Ramos (cell line): ENCODE measurements around the gene CNOT4.
"Not testable (repeated sequence)": the region's sequence is repeated elsewhere in the genome, so short reads cannot be mapped to it uniquely, and the experiment has no call there.

Experiments
- in situ Hi-C: fragments of 300-500 bp; cut with MboI; formaldehyde crosslinking; loops from one replicate; pipeline ENCODE4 v1.14.3; 2022; ENCODE audit warnings: low sequenced_read_pairs; ENCODE audit not compliant: unreplicated experiment

The CNOT4 gene

DNA sequence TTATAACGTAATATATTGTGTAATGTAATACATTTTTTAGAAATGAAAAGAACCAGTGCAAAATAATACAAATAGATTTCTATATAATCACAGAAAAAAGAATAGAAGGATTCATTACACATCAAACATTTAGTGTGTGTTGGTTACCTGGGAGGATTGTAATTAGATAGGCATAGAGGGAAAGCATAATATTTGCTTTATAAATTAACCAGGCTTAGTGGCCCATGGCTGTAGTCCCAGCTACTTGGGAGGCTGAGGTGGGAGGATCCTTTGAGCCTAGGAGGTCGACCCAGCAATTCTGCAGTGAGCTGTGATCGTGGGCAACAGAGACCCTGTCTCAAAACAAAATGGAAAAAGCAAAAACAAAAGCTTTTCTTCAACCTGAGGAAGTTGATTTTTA is 5.0 kb upstream of the CNOT4 start:
- in situ Hi-C loops, result loop anchor here (5.0 kb wide), 1 partner anchor 42 kb away; the partner anchor contains the start of gene NUP205

DNA sequence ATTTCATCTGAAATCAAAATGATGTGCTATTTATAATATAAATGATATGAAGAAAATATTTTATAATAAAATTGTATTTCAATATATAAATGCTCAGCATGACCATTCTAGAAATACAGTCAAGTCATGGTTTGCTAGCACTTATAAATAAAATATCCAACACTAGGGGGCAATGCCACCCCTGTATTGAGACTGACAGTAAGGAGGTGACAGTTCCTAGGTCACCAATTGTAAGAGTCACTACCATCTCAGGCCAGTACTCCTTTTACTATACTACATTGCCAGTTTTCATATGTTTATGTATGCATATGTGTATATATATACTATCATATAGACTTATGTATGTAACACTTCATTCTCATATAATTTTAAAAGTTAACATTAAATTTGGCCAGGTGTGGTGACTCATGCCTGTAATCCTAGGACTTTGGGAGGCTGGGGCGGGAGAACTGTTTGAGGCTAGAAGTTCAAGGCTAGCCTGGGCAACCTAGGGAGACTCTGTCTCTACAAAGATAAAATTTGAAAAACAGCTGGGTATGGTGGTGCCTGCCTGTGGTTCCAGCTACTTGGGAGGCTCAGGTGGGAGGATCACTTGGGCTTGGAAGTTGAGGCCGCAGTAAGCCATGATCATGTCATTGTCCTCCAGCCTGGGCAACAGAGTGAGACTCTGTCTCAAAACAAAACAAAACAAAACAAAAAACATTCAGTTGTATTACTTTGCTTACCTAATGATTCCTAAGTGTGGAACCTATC is 2.4 kb upstream of the CNOT4 start:
- in situ Hi-C loops, result loop anchor here (5.0 kb wide), 1 partner anchor 45 kb away; the partner anchor contains the start of gene NUP205

DNA sequence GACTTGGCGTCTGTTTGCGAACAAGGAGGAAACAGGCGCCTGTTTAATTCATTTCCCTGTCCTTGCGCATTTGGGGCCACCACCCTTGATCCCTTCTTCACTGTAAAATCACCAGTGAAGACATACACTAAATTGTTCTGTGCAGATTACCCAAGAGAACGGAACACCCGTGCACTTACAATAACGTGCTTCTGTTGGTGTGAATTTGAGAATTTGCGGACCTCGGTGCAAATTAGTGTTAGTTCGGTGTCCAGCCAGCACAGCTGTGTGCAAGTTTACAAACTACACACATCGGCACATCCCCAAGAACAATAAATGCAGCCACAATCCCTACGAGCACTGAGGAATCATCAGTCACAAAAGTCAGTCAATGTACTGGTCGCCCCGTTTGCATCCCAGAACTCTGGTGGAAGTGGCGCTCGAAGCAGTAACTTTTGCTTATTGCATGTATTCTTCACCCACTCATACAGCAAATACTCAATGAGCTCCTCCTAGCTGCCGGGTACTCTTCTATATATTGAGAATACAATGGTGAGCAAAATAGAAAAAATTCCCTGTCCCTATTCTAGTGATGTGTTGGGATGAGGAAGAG is 786 bp upstream of the CNOT4 start:
- in situ Hi-C loops, result loop anchor here (5.0 kb wide), 1 partner anchor 47 kb away; the partner anchor contains the start of gene NUP205

DNA sequence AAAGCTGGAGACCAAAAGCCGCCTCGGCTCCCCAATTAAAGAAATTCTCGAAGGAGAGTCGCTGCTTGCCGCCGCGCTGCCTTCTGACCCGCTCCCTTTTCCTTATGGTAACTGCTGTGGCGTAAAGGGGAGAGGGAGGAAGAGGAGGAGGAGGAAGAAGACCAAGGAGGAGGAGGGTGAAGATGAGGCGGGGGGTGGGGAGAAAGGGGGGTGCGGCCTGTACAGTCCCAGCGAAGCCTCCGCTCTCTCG is 388 bp downstream of the CNOT4 start:
- in situ Hi-C loops, result no loop called here

DNA sequence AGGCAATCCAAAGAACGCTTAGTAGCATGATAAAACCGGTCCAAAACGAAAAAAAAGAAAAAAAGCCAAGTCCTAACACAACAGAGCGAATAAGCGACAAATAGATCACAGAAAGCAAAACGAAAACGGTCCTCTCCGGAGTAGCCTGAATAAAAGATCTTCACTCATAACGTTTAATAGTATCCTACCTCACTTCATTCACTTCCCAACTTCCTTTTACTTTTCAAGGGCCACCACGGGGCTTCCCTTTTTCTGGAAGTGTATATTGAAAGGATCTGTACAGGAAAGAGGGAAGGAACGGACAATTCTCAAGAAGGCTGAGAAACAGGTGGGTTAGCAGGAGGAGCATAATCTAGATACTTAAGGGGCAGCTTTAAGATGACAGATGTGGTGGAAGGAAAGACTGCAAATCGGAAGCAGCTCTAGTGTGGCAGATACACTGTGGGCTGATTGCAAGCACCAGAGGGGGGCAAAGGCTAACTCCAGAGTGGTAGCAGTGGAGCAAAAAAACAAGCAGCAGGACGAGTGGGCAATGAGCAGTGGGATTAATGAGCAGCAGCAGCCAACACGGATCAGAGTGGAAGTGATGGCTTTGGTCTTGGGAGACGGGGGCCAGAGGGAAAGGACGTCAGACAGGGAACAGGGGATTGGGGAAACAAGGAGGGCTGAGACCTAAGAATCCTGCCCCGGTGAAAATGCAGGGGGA is 866 bp downstream of the CNOT4 start:
- in situ Hi-C loops, result no loop called here

DNA sequence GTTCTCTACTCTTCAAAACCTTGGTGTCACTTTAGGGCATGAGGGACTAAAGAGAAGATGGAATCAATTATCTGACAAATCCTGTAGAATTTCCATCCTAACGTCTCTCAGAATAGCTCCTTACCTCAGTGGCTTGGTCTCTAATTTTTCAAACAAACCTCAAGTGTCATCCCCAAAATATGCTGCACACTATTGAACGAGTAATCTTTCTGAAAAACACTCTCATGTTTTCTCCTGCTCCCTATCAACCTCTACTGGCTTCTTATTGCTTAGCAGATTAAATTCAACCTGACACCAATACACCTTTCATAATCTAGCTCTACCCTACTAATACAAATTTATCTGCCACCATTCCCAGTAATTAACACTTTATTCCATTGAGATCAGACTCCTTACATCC is 8.5 kb downstream of the CNOT4 start:
- in situ Hi-C loops, result no loop called here

DNA sequence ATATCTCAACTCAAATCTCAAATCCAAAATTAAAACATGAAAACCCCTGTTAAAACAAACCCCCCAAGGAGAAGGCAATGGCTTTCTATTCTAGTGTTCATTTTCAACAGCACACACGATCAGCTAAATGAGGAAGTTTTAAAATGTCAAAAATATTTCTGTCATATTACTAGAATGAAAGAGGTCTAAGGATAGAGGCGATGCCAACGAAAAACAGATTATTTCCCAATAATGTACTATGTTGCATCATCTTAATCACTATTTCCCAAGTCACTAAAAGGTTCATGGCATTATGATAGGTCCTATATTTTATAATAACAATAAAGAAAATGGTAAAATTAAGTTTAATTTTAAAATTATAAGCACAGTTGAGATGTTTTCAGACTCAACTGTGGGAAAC is 10.1 kb downstream of the CNOT4 start:
- in situ Hi-C loops, result no loop called here

DNA sequence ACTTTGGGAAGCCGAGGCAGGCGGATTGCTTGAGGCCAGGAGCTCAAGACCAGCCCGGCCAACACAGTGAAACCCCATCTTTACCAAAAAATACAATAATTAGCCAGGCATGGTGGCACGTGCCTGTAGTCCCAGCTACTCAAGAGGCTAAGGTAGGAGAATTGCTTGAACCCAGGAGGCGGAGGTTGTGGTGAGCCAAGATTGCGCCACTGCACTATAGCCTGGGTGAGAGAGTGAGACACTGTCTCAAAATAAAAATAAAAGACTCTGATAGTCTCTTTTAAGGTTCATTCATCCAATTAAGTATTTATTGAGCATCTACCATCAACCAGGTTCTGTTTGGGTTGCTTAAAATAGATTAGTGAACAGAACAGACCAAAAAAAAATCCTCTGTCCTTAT is 12.7 kb downstream of the CNOT4 start:
- in situ Hi-C loops, result not testable (repeated sequence)

DNA sequence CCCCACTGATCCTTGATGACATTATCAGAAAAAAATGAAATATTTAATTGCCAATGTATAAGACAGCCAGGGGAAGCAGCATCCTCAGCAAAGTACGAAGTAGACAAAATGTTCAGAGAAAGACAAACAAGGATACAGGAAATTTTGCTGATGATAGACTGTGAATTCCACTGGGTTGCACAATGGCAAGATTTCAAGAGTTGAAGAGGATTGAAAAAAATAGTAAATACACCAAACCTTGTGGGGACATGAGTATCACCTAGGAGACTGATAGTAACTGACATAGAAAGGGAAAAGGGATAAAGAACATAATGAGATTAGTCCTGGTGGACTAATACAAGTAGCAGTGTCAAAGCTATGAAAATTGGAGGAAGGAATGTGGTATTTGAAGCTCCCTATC is 16.5 kb downstream of the CNOT4 start:
- in situ Hi-C loops, result no loop called here

DNA sequence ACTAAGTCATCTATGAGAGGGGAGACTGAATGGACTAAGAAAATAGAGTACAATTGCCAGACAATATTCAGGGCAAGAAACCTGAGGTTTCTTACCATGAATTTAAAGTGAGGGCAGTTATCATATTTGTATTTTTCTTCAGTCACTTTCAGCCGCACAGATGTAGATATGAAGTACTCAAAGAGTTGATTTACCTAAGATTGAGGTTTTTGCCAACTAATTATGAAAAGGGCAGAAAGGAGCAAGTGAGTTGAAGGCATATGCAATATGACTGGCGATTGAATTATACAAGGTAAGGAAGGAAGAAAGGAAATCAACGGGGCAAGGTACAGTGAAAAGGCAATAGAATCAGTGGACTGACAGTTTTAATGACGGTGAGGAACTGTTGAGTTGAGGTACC is 17.8 kb downstream of the CNOT4 start:
- in situ Hi-C loops, result no loop called here

DNA sequence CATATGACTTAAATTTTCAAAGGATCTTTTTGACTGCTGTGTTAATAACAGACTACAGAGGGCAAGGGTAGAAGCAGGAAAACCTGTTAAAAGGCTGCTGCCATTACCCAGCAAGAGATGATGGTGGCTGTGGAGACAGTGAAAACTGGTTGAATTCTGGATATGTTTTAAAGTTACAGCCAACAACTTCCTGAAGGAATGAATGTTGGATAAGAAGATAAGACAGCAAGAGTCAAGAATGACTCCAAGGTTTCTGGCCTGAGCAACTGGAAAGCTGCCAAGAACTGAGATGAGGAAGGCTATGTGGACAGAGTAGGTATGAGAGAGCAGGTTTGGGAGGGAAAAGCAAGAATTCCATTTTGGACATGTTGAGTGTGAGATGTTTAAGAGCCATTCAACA is 19.1 kb downstream of the CNOT4 start:
- in situ Hi-C loops, result no loop called here

DNA sequence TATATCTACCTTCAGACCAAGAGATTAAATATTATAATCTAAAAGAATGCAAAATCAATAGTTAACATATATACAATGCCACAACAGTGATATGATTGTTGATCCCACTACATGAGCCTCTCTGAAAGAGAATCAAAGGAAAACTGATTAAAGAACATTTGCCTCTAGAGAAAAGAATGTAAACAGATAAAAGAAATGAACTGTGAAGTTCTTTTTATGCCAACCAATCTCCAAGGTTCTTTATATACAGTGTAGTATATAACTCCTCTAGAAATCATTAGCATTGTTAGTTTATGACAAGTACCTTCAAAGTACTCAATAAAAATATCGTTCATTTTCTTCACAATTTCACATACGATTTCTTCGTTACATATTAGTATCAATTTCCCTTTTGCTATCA is 20.1 kb downstream of the CNOT4 start:
- in situ Hi-C loops, result no loop called here

DNA sequence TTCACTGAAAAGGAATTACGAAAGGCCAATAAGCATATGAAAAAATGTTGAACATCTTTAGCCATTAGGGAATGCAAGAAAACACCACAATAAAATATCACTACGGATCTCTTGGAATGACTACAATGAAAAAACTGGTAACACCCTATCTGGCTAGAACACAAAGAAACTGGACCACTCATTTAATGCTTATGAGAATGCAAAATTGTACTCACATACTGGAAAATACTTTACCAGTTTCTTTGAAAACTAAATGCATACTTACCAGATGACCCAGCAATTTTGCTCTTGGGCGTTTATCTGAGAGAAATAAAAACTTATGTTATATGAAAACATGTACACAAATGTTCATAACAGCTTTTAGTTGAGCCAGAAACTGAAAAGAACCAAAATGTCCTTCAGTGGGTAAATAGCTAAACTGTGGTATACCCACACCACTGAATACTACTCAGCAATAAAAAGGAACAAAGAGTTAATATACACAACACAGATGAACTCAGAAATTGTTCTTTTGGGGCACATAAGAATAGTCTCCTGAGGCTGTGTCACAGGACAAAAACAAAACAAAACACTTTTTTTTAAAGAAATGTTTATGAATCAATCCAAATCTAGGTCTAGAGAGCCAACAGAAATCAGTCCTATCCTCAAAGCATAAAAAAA is 23.5 kb downstream of the CNOT4 start:
- in situ Hi-C loops, result no loop called here

DNA sequence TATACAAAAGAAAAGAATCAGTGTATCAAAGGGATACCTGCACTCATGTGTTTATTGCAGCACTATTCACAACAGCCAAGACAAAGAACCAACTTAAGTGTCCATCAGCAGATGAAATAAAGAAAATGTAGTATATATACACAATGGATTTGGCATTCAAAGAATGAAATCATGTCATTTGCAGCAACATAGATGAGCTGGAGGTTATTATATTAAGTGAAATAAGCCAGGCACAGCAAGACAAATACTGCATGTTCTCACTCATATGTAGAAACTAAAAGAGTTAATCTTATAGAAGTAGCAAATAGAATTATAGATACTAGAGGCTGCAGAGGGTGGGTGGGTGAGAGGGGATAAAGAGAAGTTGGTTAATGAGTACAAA is 28.3 kb downstream of the CNOT4 start:
- in situ Hi-C loops, result no loop called here

DNA sequence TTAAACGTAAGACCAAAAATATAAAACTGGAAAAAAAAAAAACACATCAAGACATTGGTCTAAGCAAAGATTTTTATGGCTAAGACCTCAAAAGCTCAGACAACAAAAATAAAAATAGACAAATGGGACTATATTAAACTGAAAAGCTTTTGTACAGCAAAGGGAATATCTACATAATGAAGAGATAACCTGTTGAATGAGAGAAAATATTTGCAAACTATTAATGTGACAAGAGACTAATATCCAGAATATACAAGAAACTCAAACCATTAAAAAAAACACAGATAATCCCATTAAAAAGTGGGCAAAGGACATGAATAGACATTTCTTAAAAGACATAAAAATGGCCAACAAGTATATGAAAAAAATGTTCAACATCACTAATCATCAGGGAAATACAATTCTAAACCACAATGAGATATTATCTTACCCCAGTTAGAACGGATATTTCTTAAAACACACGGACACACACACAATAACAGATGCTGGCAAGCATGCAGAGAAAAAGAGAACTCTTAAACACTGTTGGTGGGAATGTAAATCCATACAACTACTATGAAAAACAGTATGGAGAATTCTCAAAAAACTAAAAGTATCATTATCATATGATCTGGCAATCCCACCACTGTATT is 28.8 kb downstream of the CNOT4 start:
- in situ Hi-C loops, result no loop called here

DNA sequence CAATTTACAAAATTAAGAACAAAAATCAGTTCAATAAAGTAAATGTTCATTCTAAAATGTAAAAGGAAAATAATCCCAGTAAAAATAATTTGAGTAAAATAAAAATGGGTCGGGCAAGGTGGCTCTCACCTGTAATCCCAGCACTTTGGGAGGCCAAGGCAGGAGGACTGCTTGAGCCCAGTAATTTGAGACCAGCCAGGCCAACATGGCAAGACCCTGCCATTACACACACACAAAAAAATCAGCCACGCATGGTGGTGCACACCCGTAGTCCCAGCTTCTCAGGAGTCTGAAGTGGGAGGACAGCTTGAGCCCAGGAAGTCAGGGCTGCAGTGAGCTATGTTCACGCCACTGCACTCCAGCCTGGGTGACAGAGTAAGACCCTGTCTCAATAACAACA is 34.4 kb downstream of the CNOT4 start:
- in situ Hi-C loops, result no loop called here

DNA sequence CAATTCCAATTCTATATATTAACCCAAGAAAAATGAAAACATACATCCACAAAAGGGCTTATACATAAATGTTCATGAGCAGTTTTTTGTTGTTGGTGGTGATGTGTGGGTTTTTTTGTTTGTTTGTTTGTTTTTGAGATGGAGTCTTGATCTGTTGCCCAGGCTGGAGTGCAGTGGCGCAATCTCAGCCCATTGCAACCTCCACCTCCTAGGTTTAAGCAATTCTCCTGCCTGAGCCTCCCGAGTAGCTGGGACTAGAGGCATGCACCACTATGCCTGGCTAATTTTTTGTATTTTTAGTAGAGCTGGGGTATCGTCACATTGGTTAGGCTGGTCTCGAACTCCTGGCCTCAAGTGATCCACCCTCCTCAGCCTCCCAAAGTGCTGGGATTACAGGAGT is 40.2 kb downstream of the CNOT4 start:
- in situ Hi-C loops, result not testable (repeated sequence)

DNA sequence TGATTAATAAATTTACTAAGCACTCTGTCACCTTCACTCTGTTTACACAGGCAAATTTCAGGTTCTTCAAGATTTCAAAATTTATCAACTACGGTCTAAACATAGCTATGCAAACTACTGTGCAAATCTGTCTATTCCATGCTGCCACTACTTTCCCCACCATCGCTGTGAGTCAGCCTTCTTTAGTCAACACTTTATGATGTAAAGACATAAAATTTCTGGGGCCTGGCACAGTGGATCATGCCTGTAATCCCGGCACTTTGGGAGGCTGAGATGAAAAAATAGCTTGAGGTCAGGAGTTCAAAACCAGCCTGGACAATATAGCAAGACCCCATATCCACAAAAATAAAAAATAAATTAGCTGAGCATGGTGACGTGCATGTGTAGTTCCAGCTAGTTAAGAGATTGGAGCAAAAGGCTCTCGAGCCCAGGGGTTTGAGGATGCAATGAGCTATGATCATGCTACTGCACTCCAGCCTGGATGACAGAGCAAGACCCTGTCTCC is 42.6 kb downstream of the CNOT4 start:
- in situ Hi-C loops, result no loop called here

DNA sequence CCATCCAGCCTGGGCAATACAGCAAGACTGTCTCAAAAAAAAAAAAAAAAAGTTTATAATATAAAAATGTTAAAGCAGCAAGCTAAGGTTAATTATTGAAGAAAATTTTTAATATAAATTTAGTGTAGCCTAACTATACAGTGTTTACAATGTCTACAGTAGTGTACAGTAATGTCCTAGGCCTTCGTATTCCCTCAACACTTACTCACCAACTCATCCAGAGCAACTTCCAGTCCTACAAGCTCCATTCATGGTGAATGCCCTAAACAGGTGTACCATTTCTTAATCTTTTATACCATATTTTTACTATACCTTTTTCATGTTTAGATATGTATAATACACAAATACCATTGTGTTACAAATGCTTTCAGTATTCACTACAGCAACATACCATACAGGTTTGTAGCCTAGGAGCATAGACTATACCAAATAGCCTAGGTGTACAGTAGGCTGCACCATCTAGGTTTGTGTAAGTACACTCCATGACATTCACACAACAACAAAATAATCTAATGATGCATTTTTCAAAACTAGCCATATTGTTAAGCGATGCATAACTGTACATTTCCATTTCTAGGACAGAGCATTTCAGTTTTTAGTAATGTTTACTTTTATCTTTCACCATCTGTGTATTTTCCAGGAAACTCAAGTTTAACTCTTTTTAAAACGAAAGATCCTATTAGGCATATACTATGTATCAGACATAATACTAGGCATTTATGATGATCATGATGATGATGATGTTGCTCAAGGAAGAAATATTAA is 43.3 kb downstream of the CNOT4 start:
- in situ Hi-C loops, result no loop called here

DNA sequence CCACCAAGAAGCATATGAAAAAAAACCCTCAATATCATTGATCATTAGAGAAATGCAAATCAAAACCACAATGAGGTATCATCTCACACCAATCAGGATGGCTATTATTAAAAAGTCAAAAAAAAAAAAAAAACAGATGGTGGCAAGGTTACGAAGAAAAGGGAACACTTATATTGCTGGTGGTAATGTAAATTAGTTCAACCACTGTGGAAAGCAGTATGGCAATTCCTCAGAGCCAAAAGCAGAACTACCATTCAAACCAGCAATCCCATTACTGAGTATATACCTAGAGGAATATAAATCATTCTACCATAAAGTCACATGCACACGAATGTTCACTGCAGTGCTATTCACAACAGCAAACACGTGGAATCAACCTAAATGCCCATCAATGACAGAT is 46.0 kb downstream of the CNOT4 start:
- in situ Hi-C loops, result no loop called here
